ENCODE data around the gene ANO1. TPM values are rescaled to one million over a fixed set of nuclear protein-coding genes. Genes with fewer than 3 reads are reported as not detected.

The ANO1 gene
- total RNA-seq, 4 donors from 2014 or later = 25.3 to 107 (median 48.8) TPM

DNA sequence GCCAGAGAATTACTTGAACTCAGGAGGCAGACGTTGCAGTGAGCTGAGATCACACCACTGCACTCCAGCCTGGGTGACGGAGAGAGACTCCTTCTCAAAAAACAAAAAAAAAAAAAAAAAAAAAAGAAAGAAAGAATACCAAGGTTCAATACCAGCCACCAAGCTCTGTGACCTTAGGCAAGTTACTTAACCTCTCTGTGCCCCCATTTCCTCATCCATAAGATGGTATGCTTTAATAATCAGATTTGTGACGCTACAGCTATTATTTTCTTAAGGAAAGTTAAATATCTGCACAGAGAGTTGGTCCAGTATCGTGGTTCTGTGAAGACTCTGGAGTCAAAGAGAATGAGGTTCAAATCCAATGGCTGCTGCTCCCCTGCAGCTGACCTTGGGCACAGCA lies 67.7 kb downstream of the ANO1 start:
- peaks cover 0 to 71% (median 0%) of the 10 kb centered on the region in 4 donors for H3K27me3 ChIP-seq
- H3K36me3 ChIP-seq = no peaks in the 10 kb centered on the region
- 78% methylated on average over 4 of the region's 4 CpGs for WGBS
- peaks cover 6 to 13% (median 12%) of the 10 kb centered on the region in 4 donors for H3K4me1 ChIP-seq
- intact Hi-C loops (cut with DNase I) = no loop called here
- no peak overlapping the region for H3K4me3 ChIP-seq
- DNase-seq (ENCODE audit: extremely low spot score) = no peak
- H3K9me3 ChIP-seq = no peaks in the 10 kb centered on the region
- no peak for TF ChIP-seq POLR2A (IDR thresholded peaks at IDR 0.05; ENCODE audit: low read depth)
- TF ChIP-seq, protein P1, sequence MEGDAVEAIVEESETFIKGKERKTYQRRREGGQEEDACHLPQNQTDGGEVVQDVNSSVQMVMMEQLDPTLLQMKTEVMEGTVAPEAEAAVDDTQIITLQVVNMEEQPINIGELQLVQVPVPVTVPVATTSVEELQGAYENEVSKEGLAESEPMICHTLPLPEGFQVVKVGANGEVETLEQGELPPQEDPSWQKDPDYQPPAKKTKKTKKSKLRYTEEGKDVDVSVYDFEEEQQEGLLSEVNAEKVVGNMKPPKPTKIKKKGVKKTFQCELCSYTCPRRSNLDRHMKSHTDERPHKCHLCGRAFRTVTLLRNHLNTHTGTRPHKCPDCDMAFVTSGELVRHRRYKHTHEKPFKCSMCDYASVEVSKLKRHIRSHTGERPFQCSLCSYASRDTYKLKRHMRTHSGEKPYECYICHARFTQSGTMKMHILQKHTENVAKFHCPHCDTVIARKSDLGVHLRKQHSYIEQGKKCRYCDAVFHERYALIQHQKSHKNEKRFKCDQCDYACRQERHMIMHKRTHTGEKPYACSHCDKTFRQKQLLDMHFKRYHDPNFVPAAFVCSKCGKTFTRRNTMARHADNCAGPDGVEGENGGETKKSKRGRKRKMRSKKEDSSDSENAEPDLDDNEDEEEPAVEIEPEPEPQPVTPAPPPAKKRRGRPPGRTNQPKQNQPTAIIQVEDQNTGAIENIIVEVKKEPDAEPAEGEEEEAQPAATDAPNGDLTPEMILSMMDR (IDR thresholded peaks at IDR 0.05) = no peak
- TF ChIP-seq POLR2AphosphoS5 (IDR thresholded peaks at IDR 0.05) = no peak
- no peak for TF ChIP-seq EP300 (IDR thresholded peaks at IDR 0.05)
- no peak overlapping the region for H3K27ac ChIP-seq (replicated peaks in 1 of 4)

DNA sequence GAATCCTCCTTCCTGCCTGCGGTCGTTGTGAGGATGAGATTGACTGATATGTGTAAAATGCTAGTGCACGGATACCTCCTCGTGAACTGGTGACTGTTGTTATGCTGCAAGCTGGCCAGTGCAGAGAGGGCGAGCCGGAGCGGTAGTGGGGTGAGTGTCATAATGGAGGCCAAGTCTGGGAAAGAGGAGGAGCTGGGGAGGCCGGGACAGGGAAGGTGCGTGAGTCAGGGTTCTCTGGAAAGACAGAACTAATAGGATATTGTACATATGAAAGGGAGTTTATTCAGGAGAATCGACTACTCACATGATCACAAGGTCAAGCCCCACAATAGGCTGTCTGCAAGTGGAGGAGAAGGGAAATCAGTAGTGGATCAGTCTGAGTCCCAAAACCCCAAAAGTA lies 68.2 kb downstream of the ANO1 start:
- Histone ChIP-seq H3K4me3 (no peak overlapping the region), H3K4me1 (peaks cover 3 to 8% (median 7%) of the 10 kb centered on the region in 4 donors), H3K36me3 (no peaks in the 10 kb centered on the region), H3K27ac (replicated peaks in 1 of 4) (no peak overlapping the region), H3K9me3 (no peaks in the 10 kb centered on the region), H3K27me3 (peaks cover 0 to 67% (median 0%) of the 10 kb centered on the region in 4 donors)
- TF ChIP-seq, protein P1 (IDR thresholded peaks at IDR 0.05) = no peak
- TF ChIP-seq POLR2A (IDR thresholded peaks at IDR 0.05; ENCODE audit: low read depth) (no peak), POLR2AphosphoS5 (IDR thresholded peaks at IDR 0.05) (no peak), EP300 (IDR thresholded peaks at IDR 0.05) (no peak)
- intact Hi-C loops (cut with DNase I) = no loop called here
- 78% methylated on average over 10 of the region's 10 CpGs for WGBS
- no peak for DNase-seq (ENCODE audit: extremely low spot score)

DNA sequence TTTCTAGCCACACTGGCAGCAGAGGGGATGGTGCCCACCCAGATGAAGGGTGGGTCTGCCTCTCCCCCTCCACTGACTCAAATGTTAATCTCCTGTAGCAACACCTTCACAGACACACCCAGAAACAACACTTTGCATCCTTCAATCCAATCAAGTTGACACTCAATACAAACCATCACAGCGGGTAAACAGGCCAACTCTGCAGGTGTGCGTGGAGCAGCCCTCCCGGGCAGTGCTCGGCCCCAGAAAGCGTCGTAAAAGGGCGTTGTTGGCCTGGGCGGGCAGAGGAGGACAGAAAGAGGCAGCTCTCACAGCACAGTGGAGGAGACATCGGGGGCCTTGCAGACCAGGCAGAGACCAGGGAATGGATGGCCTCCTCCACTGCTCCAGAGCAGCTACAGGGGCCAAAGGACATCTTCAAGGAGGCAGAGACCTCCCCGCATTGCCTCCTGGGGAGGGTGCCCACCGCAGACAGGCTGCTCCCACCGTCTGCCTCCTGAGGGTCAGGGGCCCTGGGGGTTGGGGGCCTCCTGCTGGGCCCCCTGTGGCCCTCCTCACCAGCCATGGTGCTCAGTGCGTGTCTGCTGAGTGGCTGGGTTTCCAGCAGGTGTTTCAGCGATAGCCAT lies 68.9 kb downstream of the ANO1 start:
- Histone ChIP-seq H3K27ac (replicated peaks in 1 of 4) (no peak overlapping the region), H3K4me1 (peaks cover 0 to under 1% (median under 1%) of the 10 kb centered on the region in 4 donors), H3K27me3 (peaks cover 0 to 60% (median 0%) of the 10 kb centered on the region in 4 donors), H3K36me3 (no peaks in the 10 kb centered on the region), H3K9me3 (no peaks in the 10 kb centered on the region), H3K4me3 (no peak overlapping the region)
- no peak for DNase-seq (ENCODE audit: extremely low spot score)
- intact Hi-C loops (cut with DNase I) = no loop called here
- WGBS = 76% methylated on average over 9 of the region's 14 CpGs
- TF ChIP-seq POLR2AphosphoS5 (IDR thresholded peaks at IDR 0.05) = no peak
- TF ChIP-seq EP300 (IDR thresholded peaks at IDR 0.05) = no peak
- TF ChIP-seq, protein P1 (IDR thresholded peaks at IDR 0.05) = no peak
- TF ChIP-seq POLR2A (IDR thresholded peaks at IDR 0.05; ENCODE audit: low read depth) = no peak

DNA sequence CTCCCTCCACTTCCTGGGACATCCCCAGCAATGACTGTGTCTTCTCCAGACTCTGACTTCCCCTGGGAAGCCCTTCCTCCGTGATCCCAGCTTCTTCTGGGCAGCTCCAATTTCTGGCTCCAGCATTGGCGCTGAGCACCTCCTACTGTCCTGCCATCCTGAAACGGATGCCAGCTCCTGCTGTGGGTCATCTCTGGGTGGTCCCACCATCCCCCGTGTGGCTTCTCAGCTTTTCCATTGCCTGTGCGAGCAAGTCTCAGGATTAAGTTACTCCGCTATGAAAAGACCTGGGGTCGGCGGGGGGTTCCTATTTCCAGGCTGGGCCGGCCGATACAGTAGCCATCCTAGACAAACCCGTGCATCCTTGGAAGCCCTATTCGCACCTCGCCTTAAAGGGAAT lies 69.6 kb downstream of the ANO1 start:
- intact Hi-C loops (cut with DNase I) = no loop called here
- Histone ChIP-seq H3K27me3 (peaks cover 0 to 53% (median 0%) of the 10 kb centered on the region in 4 donors), H3K4me1 (no peaks in the 10 kb centered on the region), H3K36me3 (no peaks in the 10 kb centered on the region), H3K9me3 (no peaks in the 10 kb centered on the region), H3K27ac (replicated peaks in 1 of 4) (no peak overlapping the region), H3K4me3 (no peak overlapping the region)
- 76% methylated on average over 13 of the region's 13 CpGs for WGBS
- TF ChIP-seq POLR2AphosphoS5 (IDR thresholded peaks at IDR 0.05) = no peak
- TF ChIP-seq EP300 (IDR thresholded peaks at IDR 0.05) = no peak
- TF ChIP-seq, protein P1 (IDR thresholded peaks at IDR 0.05) = no peak
- no peak for TF ChIP-seq POLR2A (IDR thresholded peaks at IDR 0.05; ENCODE audit: low read depth)
- no peak for DNase-seq (ENCODE audit: extremely low spot score)

DNA sequence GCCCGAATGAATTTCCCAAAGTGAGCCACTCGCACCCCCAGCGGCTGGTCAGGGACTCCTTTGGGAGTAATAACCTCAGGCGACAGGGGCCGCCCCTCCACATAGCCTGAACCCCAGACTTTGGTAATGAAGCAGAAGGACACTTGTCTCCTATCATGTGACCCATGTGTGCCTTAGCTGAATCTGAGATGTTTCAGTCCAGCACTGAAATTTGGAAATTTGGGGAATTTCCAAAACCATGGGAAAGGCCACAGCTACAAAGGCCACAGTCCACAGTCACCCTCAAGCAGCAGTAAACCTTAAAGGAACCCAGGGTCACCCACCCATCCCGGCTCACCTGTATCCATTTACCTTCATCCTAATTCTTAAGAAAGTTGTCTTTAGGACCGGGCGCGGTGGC lies 73.6 kb downstream of the ANO1 start:
- Histone ChIP-seq H3K4me1 (no peaks in the 10 kb centered on the region), H3K4me3 (no peak overlapping the region), H3K9me3 (no peaks in the 10 kb centered on the region), H3K27ac (replicated peaks in 1 of 4) (no peak overlapping the region), H3K36me3 (no peaks in the 10 kb centered on the region), H3K27me3 (peaks cover 0 to 21% (median 0%) of the 10 kb centered on the region in 4 donors)
- no peak for DNase-seq (ENCODE audit: extremely low spot score)
- intact Hi-C loops (cut with DNase I) = no loop called here
- TF ChIP-seq, protein P1 (IDR thresholded peaks at IDR 0.05) = no peak
- no peak for TF ChIP-seq EP300 (IDR thresholded peaks at IDR 0.05)
- no peak for TF ChIP-seq POLR2A (IDR thresholded peaks at IDR 0.05; ENCODE audit: low read depth)
- TF ChIP-seq POLR2AphosphoS5 (IDR thresholded peaks at IDR 0.05) = no peak
- 97% methylated on average over 9 of the region's 9 CpGs for WGBS

Data from esophagus muscularis mucosa (tissue), 4 donors.